ENCODE results near the gene PCDHB2.
"Not testable (repeated sequence)": the region's sequence is repeated elsewhere in the genome, so short reads cannot be mapped to it uniquely, and the experiment has no call there.

DNA sequence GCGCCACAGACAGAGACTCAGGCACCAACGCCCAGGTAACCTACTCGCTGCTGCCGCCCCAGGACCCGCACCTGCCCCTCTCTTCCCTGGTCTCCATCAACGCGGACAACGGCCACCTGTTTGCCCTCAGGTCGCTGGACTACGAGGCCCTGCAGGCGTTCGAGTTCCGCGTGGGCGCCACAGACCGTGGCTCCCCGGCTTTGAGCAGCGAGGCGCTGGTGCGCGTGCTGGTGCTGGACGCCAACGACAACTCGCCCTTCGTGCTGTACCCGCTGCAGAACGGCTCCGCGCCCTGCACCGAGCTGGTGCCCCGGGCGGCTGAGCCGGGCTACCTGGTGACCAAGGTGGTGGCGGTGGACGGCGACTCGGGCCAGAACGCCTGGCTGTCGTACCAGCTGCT lies 7.7 kb downstream of the PCDHB2 start:
- TF ChIP-seq, protein P1, sequence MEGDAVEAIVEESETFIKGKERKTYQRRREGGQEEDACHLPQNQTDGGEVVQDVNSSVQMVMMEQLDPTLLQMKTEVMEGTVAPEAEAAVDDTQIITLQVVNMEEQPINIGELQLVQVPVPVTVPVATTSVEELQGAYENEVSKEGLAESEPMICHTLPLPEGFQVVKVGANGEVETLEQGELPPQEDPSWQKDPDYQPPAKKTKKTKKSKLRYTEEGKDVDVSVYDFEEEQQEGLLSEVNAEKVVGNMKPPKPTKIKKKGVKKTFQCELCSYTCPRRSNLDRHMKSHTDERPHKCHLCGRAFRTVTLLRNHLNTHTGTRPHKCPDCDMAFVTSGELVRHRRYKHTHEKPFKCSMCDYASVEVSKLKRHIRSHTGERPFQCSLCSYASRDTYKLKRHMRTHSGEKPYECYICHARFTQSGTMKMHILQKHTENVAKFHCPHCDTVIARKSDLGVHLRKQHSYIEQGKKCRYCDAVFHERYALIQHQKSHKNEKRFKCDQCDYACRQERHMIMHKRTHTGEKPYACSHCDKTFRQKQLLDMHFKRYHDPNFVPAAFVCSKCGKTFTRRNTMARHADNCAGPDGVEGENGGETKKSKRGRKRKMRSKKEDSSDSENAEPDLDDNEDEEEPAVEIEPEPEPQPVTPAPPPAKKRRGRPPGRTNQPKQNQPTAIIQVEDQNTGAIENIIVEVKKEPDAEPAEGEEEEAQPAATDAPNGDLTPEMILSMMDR (IDR thresholded peaks at IDR 0.05): not testable (repeated sequence)
- TF ChIP-seq POLR2A (IDR thresholded peaks at IDR 0.05): not testable (repeated sequence)

All from heart left ventricle (tissue), 13 donors.